HG03039 (cell line): ENCODE data around the gene KAT2A.

Experiments
- ATAC-seq: cut with Tn5 transposase; IDR thresholded peaks from one replicate; pipeline ENCODE4 v1.9.1; 2021; ENCODE audit warnings: mild to moderate bottlenecking, moderate library complexity; ENCODE audit not compliant: unreplicated experiment

The KAT2A gene

DNA sequence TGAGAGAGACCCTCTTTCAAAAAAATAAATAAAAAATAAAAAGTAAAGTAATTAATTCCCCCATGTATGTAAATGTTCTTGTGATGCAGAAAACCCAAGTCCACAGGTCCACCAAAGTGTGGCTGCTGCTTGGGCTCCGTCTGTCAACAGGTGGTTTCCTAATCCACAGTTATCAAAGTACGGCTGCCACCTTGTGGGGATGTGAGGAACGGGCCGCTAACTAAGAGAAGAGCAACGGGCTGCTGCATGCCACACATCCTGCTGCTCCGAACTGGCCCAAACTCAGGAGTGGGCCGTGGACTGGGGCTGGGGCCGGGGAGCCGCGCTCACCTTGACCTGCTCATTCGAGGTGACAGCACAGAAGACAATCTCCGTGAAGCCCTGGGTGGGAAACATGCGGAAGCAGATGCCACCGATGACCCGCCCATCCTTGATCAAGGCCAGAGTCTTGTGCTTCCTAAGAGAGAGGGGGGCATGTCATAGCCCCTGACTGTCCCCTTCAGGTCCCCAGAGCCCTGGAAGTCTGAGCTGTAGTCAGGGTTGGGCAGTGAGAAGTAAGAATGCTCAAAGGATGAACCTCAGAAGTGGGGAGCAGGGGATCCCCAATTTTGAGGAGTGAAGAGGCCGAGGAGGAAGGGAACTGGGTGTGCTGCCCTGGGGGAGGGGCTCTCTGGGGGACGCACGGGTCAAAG lies 4.3 kb downstream of the KAT2A start:
- no peak for ATAC-seq

DNA sequence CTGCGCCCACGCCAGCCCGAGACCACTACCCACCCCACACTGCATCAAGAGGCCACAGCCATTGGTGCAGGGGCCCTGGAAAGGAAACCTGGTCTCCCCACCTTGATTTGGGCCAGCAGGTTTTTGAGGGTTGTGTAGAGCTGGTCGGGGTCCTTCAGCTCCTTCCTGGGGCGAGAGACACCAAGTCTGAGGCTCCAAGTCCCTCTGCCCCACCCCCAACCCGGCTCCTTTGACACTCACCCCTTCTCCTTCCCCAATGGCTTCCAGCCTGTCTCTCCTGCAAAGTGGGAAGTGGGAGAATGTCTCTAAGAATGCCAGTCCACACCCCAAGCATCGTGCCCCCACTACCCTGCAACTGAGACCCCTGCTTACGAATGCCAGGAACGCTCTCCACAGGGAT lies 7.0 kb downstream of the KAT2A start:
- ATAC-seq, result no peak

DNA sequence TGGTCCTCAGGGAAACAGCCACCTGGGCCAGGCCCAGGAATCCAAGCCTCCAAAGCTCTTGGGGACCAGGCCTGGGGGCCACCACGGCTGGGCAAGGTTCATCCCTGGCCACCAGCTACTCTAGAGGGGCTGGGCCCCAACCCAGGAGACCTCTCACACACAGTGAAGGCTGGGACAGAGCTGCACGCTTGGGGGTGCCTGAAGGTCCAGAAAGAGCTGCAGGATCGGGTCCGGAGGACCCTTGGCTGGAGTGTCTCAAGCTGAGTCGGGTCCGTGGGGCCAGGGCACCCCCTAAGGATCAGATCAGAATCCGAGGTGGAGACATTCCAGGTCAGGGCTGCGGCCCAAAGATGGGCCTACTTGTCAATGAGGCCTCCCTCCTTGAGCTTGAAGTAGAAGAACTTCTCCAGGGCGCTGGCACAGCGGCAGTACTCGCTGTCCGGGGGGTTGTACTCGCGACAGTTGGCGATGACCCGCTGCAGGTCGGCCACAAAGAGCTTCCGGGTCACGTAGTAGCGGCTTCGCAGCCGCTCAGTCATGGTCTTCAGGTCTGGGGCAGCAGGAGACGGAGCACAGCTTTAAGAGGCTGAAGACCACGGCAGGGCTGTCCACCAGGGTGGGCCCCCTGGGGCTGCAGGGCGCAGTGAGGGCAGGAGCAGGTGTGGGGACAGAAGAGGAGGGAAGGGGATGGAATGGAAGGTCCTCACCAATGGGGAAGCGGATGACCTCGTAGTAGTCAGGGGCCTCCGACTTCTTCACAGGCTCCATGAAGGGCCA lies 7.7 kb downstream of the KAT2A start:
- ATAC-seq, result no peak

DNA sequence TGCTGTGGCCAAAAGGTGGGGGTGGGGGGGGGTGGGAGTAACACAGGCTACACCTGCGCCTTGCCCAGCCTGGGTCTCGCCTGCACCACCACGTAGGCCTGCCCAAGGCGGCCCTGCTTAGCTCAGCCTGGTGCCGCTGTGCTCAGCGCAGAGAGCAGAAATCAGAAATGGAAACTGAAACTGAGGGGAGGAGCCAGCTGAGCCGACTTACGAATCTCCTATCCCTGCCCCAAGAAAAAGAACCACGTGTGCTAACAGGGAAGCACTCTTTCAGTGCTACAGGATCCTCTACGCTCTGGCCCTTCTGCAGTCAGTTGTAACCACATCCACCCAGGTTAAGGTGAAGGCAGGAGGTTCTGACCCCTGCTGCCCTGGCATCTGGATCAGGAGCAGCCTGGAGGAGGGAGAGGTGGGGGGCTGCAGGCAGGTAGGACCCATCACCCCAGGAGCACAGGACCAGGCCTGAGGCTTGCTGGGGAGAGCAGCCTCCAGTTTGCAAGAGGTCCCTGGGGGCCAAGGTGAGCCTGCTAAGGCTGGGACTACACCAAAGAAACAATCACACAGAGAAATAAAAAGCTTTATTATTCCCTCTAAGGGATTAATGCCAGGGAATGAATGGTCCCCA lies 8.5 kb downstream of the KAT2A start, which contains the start of gene DHX58:
TSS of gene DHX58 (minus strand) at position 163 of the 625 bp plus-strand sequence. CDS start 822 bp downstream, outside the sequence.
- peak; percentile 38 for ATAC-seq

DNA sequence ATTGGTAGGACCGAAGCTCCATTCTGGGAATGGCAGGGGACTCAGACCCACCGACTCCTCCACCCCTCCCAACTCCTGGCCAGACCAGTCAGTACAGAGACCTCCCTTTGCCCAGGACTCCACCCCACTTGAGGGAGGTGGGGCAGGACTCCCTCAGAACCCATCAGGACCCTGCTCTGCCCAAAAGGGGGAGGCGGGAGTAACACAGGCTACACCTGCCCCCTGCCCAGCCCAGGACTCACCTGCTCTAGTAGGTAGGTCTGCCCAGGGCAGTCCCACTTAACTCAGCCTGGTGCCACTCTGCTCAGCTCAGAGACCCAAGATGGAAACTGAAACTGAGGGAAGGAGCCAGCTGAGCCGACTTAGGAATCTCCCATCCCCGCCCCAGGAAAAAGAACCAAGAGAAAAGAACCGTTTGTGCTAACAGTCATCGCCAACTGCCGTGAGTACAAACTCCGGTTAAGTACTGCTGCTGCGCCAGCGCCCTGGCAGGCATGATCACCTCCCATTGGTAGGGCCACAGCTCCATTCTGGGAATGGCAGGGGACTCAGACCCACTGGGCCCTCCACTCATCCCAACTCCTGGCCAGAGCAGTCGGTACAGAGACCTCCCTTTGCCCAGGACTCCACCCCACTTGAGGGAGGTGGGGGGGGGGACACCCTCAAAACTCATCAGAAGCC lies 9.2 kb downstream of the KAT2A start:
- ATAC-seq, result no peak

DNA sequence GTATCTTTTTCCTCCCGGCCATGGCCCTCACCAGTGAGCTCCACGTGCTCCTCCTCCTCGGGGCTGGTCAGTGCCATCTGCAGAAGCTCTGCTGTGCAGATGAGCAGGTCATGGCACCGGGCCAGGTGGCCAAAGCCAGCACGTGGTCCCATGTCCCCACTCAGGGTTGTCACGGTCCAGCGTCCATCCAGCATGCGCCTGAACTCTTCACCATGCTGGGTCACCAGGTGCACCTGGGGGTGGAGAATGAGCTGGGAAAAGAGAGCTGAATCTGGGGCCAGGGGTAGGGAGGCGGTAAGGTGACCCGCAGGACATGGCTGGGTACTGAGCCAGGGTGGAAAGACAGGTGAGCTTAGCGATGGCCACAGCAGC lies 9.9 kb downstream of the KAT2A start:
- no peak for ATAC-seq

DNA sequence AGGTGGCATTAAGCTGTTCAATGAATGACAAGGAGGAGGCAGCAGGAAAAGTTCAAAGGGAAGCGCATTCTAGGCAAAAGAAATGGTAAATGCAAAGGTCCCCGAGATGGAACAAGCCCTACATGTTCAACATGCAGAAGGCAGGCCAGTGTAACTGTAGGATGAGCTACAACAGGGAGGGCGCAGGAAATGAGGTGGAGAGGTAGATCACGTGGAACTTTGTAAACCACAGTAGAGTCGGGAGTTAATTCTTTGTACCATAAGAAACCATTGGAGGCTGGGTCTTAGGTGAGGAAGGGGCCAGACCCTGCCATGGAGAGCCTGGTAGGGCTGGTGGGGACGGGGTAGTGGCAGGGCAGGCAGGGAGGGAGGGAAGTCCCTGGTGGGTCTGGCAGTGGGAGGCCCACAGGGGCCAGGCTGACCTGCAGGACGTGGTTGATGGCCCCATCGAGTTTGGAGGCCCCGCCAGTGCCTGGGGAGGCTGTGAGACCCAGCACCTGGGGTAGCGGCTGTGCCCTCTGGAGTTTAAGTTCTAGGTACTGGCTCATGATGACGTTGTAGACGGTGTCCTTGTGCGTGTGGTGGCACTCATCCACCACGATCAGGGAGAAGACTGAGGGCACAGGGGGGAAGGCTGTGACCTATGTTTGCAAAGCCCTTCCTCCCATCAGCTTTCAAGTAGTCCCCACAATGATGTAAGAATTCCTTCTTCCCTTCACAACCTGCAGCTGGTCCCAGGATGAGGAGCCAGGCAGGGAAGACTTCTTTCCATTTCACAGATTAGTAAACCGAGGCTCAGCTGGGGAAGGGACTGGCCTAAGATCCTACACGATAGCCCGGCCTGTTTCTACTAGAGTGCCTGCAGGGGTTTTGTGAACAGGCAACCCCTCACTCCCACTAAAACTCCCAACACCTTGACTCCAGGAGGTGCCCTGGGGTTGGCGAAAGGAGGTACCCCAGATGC lies 10.6 kb downstream of the KAT2A start:
- no peak for ATAC-seq

DNA sequence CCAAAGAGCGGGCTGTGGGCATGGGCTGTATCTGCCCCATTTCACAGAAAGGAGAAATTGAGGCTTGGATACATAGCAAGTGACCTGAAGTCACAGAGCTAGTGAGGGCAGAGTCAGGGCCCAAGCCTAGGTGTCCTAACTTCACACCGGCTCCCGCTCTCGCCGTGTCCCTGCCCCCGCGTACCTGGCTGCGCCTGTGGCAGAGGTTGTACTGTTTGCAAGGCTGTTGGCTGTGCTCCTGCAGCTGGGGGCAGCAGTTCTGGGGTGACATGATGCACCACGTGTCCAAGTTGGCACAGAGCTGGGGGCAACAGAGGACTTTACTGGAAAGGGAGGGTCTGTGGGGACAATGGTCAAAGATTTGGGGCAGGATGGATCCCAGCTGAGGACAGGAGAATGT lies 12.1 kb downstream of the KAT2A start:
- ATAC-seq, result no peak

DNA sequence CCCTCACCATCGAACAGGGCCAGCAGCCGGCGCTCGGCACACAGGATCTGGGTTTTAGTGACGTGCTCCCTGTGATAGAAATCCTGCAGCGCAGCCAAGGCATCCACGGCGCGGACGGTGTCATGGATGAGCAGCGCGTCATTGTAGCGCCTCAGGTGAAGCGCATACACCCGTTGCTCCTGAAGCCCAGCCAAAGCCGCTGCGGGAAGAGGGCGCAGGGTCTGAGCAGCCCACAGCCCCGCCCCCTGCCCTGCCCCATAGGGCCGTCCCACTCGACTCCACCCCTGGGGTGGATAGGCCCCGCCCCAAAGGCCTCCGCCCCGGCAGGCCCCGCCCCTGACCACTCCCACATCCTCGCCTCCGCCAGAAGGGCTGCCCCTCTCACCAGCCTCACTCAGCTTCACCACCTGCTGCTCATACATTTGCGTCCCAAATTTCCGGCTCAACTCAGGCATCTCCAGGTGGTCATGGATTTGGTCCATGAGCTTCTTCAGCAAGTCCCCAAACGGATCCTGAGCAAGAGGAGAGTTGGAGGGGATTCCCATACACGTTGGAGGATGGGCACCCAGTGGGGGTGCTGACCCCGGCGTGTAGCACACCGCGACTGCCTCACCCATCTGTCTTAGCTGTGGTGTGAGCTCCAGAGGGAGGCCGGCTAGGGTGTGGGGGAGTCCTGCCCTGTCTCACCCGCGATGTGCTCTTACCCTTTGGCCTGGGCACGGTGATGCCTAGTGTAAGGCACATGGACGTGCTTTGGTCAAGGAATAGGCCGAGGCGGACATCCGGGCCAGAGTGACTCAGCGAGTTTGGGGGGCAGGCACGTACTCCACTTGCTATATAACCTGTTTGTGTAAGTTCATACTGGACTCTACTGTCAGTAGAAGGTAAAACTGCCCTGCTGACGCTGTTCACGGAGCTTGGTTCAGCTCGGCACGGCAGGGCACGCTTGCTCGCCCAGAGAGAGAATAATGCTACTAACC lies 13.3 kb downstream of the KAT2A start:
- ATAC-seq, result peak; percentile 63

DNA sequence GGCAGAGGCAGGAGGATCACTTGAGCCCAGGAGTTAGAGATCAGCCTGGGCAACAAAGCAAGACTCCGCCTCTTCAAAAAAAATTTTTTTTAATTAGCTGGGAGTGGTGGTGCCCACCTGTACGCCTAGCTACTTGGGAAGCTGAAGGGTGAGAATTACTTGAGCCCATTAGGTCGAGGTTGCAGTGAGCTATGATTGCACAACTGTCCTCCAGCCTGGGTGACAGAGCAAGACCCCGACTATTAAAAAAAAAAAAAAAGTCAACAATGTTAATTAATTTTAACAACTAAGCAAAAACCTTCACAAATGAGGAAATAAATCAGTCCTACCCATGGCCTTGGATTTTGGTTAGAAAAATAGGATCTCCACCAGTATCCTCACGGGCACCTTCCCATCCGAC lies 14.0 kb downstream of the KAT2A start:
- no peak for ATAC-seq

DNA sequence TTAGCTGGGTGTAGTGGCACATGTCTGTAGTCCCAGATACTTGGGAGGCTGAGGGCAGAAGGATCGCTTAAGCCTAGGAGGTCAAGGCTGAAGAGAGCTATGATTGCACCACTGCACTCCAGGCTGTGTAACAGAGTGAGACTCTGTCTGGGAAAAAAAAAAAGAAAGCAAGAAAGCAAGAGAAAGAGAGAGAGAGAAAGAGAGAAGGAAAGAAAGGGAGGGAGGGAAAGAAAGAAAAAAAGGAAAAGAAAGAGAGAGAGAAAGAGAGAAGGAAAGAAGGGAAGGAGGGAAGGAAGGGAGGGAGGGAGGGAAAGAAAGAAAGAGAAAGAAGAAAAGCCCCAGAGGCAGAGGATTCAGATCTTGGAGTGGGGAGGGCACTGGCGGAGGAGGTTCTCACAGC lies 15.2 kb downstream of the KAT2A start:
- ATAC-seq, result no peak

DNA sequence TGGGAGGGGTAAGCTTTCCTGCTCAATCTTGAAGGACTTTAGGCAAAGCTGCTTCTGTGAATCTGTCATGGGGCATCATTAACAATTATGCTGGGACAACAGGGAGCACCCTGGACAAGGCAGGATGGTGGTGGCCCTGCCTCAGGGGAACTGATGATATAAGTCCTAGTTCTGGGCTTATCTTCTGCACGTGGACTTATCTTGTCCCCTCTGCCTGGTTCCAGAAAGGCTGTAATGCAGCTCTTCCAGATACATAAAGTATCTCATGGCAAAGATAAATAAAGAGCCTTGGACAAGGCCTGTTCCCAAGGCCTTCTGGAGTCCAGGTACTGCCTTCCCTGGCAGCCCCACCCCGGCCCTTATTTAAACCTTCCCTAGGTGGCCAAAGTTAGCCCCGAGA lies 16.9 kb downstream of the KAT2A start:
- no peak for ATAC-seq

DNA sequence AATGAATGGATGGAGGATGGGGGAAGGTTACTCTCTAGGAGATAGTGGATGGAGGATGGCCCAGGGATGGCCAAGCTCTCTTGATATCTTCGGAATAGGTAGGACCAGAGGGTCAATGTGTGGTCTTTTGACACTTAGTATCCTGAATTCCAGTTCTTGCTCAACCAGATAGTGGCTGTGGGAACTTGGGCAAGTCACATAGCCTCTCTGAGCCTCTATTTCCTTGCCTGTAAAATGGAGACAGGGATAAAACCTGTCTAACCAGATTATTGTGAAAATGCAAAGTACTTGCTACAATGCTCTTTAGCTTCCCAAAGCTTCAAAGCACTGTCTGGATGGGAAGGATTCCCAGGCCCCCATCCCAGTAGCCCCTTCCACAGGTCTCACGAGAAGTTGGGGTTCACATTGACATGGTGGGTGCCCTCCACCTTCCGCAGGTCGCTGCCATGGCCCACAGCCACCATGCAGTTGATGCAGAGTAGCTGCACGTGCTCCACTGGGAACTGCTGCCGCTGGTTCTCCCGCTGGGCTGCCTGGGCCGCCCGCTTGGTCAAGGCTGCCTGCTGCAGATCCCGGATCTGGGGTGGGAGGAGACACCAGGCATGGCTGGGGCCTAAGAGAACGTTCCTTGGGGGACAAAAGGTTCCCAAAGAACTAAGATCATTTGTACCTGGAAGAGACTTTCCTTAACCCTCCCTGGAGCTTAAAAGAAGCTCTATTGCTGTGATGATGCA lies 17.8 kb downstream of the KAT2A start:
- no peak for ATAC-seq

DNA sequence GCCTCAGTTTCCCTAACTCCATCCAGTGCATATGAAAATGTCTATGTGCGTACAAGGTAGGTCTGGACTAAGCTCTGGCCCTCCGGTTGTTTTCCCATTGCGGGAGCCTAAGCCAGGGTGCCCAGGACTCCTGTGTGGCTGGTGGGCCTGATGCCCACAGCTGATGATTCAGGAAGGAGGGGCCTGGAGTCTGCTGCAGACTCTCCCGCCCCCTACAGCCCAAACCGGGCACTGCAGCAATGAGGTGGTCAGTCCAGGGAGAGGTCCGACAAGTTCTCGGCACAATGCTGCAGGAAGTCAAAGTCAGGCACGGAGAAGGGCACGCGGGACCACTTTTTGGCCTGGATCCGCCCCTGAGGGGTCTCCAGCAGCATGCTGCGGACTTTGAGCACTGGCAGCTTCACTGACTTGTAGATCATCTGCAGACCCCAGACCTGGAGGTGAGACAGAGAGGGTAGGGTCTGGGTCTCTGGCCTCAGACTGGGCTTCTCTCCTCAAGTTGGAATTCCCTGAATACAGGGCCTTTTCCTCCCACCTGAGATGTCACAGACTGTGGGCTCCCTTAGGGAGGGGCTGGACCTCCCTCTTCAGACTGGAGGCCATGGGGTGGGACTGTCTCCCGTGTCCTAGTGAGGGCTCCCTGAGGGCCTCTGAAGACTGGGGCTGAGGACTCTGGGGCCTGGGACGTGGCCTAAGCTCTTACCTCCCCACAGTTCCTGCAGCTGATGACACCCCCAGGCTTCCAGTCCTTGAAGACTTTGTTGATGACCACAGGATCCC lies 19.5 kb downstream of the KAT2A start:
- no peak for ATAC-seq

DNA sequence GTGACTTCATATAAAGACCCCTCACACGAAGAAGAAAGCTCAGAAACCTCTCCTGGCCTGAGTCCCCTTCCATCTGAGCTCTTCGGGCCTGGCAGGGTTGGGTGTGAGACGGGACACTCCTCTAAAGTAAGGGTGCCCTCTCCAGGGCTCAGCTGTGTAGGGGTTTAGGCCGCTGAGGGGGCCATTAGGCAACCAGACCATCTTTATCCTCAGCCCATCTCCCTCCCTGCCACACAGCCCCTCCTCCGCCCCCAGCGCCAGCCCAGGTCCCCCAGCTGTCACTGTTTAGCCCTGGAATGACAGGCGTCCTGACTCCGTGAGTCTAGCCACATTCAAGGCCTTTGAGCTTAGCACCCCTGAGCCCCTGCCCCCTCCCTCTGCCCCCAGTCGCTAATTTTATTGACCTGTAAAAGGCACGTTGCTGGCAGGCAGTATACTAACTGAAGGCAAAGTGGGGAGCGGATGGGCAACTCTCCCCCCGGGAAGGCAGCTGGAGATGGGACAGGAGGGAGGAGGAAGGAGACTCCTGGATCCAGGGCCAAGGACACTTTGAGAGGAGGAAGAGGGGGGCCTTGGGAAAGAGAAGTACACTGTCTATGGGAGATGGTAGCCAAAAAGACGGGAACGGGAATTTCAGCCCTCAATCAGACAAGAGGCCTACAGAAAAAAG lies 22.3 kb downstream of the KAT2A start:
- ATAC-seq, result no peak

DNA sequence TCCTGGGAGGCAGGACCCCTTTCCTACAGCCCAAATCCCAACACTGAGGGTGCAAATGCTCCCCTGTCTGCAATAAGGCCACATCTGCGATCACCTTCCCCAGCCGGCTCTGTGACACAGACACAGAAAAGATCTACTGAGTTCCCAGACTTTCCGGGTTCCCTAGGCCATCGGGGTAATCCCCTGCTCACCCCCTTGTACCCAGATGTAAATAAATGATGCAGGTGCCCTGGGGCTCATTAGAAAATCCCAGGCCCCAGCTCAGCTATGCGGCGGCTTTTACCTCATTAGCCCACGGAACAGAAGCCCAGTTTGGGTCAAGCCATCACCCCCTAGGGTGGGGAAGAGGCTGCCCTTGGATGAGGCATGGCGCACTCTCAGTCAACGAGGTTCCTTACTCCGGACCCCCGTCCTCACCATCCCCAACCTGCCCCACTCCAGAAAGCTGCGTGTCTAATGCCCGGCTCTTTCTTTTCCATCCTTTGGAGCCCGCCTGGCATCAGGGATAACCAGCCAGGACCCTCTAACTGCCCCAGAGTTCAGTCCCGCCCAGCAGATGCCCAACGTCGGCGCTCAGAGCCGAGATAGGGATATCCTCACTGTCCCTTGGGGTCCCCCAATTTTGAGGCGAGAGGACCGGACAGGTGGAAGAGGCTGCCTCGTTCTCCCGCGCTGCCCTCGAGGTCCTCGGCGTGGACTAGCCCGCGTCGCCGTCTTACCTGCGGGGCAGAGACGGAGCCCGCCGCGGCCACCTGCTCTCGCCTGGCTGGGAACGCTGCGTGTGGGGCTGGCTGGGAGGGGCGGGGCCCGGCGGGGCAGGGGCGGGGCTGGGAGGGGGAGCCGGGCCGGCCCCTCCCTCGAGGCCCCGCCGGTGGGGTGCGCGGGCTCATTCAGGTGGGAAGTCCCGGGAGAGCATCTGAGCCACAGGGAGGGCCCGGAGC lies 23.2 kb downstream of the KAT2A start, which contains the start of gene ZNF385C:
TSS of gene ZNF385C (minus strand) at position 783 of the 941 bp plus-strand sequence. CDS start 35,417 bp downstream, outside the sequence.
- ATAC-seq, result no peak
